ENCODE results near the gene SBK2.

GRCh38 chr19:55579766-55580621, 43.1 kb upstream of the SBK2 start:
- no peak for TF ChIP-seq EZH2phosphoT487 (conservative IDR thresholded peaks at IDR 0.05; ENCODE audit: low read length)
- no peak for TF ChIP-seq CTCF (IDR thresholded peaks at IDR 0.05; ENCODE audit: insufficient read depth, low read length, poor library complexity, severe bottlenecking)
